ENCODE measurements around the gene OR52A1. TPM values are rescaled to one million over a fixed set of nuclear protein-coding genes. Genes with fewer than 3 reads are reported as not detected.

The OR52A1 gene
- total and polyA plus RNA-seq, 2 donors (not counting 1 experiment from before 2014, with no cell fraction given): not detected

DNA sequence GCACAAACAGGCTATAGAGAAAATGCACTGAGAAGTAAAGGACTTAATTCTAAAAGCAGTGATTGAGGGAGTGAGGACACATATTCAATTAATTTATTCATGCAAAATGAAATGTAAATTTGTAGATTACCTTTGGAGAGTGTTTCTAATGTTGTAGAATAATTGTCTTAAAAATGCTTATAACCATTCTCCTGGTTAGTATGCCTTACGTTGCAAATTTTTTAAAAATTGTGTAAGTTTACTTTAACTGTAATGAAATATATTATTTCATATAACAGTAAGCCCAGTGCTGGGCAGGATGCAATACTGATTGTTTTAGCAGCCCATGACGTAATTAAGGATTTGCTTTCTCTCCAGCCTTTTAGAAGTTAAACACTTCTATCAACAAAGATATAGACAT lies 58.5 kb downstream of the OR52A1 start:
- H2AFZ ChIP-seq (ENCODE audit: low read length): no peak overlapping the region
- H3K27me3 ChIP-seq (ENCODE audit: control insufficient read depth, insufficient read depth, low read length): no peaks in the 10 kb centered on the region
- no peak for DNase-seq (ENCODE audit: low read depth in 2 of 2)
- H3K4me2 ChIP-seq (ENCODE audit: extremely low read depth, insufficient read depth, low read length): no peak overlapping the region
- TF ChIP-seq, protein P1, sequence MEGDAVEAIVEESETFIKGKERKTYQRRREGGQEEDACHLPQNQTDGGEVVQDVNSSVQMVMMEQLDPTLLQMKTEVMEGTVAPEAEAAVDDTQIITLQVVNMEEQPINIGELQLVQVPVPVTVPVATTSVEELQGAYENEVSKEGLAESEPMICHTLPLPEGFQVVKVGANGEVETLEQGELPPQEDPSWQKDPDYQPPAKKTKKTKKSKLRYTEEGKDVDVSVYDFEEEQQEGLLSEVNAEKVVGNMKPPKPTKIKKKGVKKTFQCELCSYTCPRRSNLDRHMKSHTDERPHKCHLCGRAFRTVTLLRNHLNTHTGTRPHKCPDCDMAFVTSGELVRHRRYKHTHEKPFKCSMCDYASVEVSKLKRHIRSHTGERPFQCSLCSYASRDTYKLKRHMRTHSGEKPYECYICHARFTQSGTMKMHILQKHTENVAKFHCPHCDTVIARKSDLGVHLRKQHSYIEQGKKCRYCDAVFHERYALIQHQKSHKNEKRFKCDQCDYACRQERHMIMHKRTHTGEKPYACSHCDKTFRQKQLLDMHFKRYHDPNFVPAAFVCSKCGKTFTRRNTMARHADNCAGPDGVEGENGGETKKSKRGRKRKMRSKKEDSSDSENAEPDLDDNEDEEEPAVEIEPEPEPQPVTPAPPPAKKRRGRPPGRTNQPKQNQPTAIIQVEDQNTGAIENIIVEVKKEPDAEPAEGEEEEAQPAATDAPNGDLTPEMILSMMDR (conservative IDR thresholded peaks at IDR 0.05 in 1 of 2, IDR thresholded peaks at IDR 0.05 in 1 of 2; ENCODE audit: low read depth in 1 of 2, low read length in 2 of 2): no peak
- no peak for TF ChIP-seq EZH2 (IDR thresholded peaks at IDR 0.05; ENCODE audit: low read length, missing control alignments)
- H3K27ac ChIP-seq (ENCODE audit: insufficient read depth, low read length): no peak overlapping the region
- H3K4me3 ChIP-seq (replicated peaks in 1 of 4; ENCODE audit: control extremely low read depth in 1 of 4, insufficient read depth in 1 of 4, low read depth in 3 of 4, low read length in 4 of 4): no peak overlapping the region
- H3K36me3 ChIP-seq (ENCODE audit: control insufficient read depth, insufficient read depth, low read length): no peaks in the 10 kb centered on the region
- no peaks in the 10 kb centered on the region for H3K79me2 ChIP-seq (ENCODE audit: control insufficient read depth, insufficient read depth, low read length)
- H3K9me3 ChIP-seq (ENCODE audit: control insufficient read depth, insufficient read depth, low read depth, low read length): no peaks in the 10 kb centered on the region
- no peaks in the 10 kb centered on the region for H3K4me1 ChIP-seq (ENCODE audit: control insufficient read depth, extremely low read depth, insufficient read depth, low read length)
- no peaks in the 10 kb centered on the region for H4K20me1 ChIP-seq (ENCODE audit: control insufficient read depth, extremely low read depth, insufficient read depth, low read length)
- H3K9ac ChIP-seq (ENCODE audit: insufficient read depth, low read length): no peak overlapping the region

Other genes with a start within 250 kb of the OR52A1 start
- gene OR51G2, start 235.4 kb downstream of the OR52A1 start, total RNA-seq: not detected in 2 replicates
- not detected in 2 replicates for gene OR51G2, start 235.4 kb downstream of the OR52A1 start, polyA plus RNA-seq
- not detected in 2 replicates for gene OR51G1, start 230.4 kb downstream of the OR52A1 start, total RNA-seq
- not detected in 2 replicates for gene OR51G1, start 230.4 kb downstream of the OR52A1 start, polyA plus RNA-seq
- not detected in 2 replicates for gene OR51A4, start 207.2 kb downstream of the OR52A1 start, total RNA-seq
- gene OR51A4, start 207.2 kb downstream of the OR52A1 start, polyA plus RNA-seq: not detected in 2 replicates
- not detected in 2 replicates for gene OR51A2, start 199.0 kb downstream of the OR52A1 start, total RNA-seq
- gene OR51A2, start 199.0 kb downstream of the OR52A1 start, polyA plus RNA-seq: not detected in 2 replicates
- not detected in 2 replicates for gene OR51L1, start 159.9 kb downstream of the OR52A1 start, total RNA-seq
- not detected in 2 replicates for gene OR51L1, start 159.9 kb downstream of the OR52A1 start, polyA plus RNA-seq
- not detected in 2 replicates for gene OR52J3, start 108.2 kb downstream of the OR52A1 start, total RNA-seq
- gene OR52J3, start 108.2 kb downstream of the OR52A1 start, polyA plus RNA-seq: not detected in 2 replicates
- not detected in 2 replicates for gene OR52E2, start 95.1 kb downstream of the OR52A1 start, total RNA-seq
- not detected in 2 replicates for gene OR52E2, start 95.1 kb downstream of the OR52A1 start, polyA plus RNA-seq
- not detected in 2 replicates for gene OR52E1, start 85.2 kb downstream of the OR52A1 start, total RNA-seq
- not detected in 2 replicates for gene OR52E1, start 85.2 kb downstream of the OR52A1 start, polyA plus RNA-seq
- not detected in 2 replicates for gene OR52A5, start 16.4 kb downstream of the OR52A1 start, total RNA-seq
- gene OR52A5, start 16.4 kb downstream of the OR52A1 start, polyA plus RNA-seq: not detected in 2 replicates
- not detected in 2 replicates for gene OR51V1, start 45.9 kb upstream of the OR52A1 start, total RNA-seq
- not detected in 2 replicates for gene OR51V1, start 45.9 kb upstream of the OR52A1 start, polyA plus RNA-seq
- gene HBB, start 72.3 kb upstream of the OR52A1 start, total RNA-seq: not detected in 2 replicates
- gene HBB, start 72.3 kb upstream of the OR52A1 start, polyA plus RNA-seq: 0.16 and 0.22 TPM in 2 replicates
- 5.9 TPM in 1 of 2 replicates, not detected in the other for gene HBD, start 79.7 kb upstream of the OR52A1 start, total RNA-seq
- gene HBD, start 79.7 kb upstream of the OR52A1 start, polyA plus RNA-seq: 17.1 and 53.4 TPM in 2 replicates
- not detected in 2 replicates for gene HBG1, start 95.1 kb upstream of the OR52A1 start, total RNA-seq
- 0.41 and 0.46 TPM in 2 replicates for gene HBG1, start 95.1 kb upstream of the OR52A1 start, polyA plus RNA-seq
- not detected in 2 replicates for gene HBG2, start 100.0 kb upstream of the OR52A1 start, total RNA-seq
- 0.93 and 2.6 TPM in 2 replicates for gene HBG2, start 100.0 kb upstream of the OR52A1 start, polyA plus RNA-seq
- 0.33 TPM in 1 of 2 replicates, not detected in the other for gene HBE1, start 115.2 kb upstream of the OR52A1 start, total RNA-seq
- gene HBE1, start 115.2 kb upstream of the OR52A1 start, polyA plus RNA-seq: 2.0 and 3.1 TPM in 2 replicates
- gene OR51B4, start 147.2 kb upstream of the OR52A1 start, total RNA-seq: 0.17 TPM in 1 of 2 replicates, not detected in the other
- gene OR51B4, start 147.2 kb upstream of the OR52A1 start, polyA plus RNA-seq: not detected in 2 replicates
- gene OR51B2, start 169.5 kb upstream of the OR52A1 start, total RNA-seq: not detected in 2 replicates
- not detected in 2 replicates for gene OR51B2, start 169.5 kb upstream of the OR52A1 start, polyA plus RNA-seq
- 0.17 and 0.26 TPM in 2 replicates for gene OR51B5, start 188.8 kb upstream of the OR52A1 start, total RNA-seq
- gene OR51B5, start 188.8 kb upstream of the OR52A1 start, polyA plus RNA-seq: 0.06 TPM in 1 of 2 replicates, not detected in the other
- not detected in 2 replicates for gene OR51B6, start 196.8 kb upstream of the OR52A1 start, total RNA-seq
- not detected in 2 replicates for gene OR51B6, start 196.8 kb upstream of the OR52A1 start, polyA plus RNA-seq
- gene OR51M1, start 229.1 kb upstream of the OR52A1 start, total RNA-seq: not detected in 2 replicates
- gene OR51M1, start 229.1 kb upstream of the OR52A1 start, polyA plus RNA-seq: 0.06 TPM in 1 of 2 replicates, not detected in the other